GM18861 (cell line): ENCODE data around the gene PTPRN2.

Source experiments
- ATAC-seq: cut with Tn5 transposase; IDR thresholded peaks from one replicate; pipeline ENCODE4 v1.9.1; 2021; ENCODE audit not compliant: unreplicated experiment

Gene PTPRN2

DNA sequence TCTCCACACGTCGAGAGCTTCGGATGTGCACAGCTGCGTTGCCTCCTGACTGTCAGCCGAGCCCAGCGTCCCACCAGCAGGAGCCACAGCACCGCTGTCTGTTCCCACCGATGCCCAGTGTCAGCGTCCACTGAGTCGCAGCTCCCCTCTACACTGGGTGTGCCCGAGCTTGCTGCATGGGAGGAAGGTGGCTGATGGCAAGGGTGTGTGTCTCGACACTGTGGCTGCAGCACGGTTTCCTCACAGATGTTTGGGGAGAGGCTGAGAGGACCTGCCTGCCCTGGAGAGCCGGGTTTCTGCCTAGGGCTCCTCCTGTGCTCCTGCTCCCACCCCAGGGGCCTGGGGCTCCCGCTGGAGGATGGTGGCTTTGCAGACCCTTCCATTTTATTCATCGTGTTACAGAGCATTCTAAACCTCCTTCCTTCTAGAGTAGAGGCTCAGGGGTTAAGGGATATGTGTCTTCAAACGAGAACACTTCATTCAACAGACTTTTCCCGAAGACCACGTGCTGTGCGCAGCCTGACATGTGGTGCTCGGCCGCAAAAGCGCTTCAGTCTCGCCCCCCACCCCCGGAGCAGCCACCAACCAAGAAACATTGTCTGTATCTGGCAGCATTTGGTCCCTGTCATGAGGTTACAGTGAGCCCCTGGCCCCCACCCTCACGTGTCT, 866.0 kb downstream of the PTPRN2 start:
- ATAC-seq, result no peak

DNA sequence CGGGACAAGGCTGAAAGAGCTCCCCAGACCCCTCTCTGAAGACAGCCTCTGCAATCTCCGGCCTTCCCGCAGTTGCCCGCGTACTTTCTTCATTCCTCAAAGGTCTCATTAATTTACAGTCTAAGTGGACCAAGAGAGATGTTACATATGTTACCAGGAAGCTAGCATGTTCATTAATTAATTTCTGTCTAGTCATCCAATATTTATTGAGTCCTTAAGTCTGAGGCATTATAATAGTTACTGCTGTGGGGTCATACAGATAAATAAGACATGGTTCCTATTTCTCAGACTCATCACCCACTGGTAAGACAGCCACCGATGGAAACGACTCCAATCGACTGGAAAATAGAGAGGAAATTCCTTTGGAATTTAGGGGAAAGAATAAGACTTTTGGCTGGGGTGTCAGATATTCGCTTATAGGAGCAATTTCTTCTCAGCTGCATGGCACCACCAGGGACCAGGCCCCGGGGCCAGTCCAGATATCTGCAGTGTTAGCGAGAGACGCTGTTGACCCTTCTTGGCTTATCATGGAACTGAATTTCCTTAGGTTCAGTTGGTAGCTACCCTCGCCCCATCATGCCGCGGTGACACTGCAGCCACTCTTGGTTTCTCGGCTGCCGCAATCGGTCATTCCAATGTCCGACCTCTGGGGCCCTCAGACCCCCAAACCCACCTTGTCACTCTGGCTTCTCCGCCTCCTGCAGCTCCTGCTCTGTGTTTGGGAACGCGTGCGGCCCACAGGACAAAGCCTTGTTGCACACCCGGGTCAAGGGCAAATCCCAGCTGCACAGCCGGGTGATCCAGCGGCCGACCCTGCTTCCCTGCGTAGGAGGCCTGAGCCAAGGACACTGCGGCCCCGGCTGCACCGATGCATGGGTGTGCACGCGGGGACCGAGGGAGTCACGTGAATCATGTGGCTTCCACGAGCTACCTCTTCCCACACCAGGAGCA, 867.6 kb downstream of the PTPRN2 start:
- no peak for ATAC-seq

DNA sequence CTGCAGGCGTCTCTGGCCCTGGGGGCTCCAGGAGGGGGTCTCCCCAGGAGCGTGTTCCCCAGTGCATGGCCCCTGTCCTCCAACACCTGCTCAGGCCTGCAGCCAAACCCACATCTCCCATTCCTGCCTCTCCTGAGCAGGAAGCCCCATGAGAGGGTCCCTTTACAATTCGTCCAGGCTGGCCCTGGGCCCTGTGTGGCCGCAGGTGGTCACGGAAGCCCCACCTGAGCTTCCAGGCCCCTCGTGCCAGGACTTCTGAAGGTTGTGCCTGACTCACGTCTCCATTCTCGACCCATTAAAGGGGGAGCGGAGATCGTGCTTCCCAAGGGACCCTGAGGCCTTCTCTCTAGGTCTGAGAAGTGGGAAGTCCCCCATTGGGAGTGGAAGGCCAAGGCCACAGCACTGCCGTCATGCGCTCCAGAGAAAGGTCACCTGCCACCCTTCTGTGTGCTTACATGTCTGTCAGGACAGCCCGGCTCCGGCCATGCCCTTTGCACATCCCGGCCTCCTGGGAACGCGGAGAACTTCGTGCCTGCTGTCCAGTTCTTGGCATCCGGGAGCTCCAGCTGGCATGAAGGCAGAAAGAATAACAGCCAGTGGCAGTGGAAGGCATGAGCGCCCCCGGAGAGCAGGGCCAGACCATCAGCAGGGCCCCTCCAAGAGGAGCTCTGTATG, 868.5 kb downstream of the PTPRN2 start:
- no peak for ATAC-seq

DNA sequence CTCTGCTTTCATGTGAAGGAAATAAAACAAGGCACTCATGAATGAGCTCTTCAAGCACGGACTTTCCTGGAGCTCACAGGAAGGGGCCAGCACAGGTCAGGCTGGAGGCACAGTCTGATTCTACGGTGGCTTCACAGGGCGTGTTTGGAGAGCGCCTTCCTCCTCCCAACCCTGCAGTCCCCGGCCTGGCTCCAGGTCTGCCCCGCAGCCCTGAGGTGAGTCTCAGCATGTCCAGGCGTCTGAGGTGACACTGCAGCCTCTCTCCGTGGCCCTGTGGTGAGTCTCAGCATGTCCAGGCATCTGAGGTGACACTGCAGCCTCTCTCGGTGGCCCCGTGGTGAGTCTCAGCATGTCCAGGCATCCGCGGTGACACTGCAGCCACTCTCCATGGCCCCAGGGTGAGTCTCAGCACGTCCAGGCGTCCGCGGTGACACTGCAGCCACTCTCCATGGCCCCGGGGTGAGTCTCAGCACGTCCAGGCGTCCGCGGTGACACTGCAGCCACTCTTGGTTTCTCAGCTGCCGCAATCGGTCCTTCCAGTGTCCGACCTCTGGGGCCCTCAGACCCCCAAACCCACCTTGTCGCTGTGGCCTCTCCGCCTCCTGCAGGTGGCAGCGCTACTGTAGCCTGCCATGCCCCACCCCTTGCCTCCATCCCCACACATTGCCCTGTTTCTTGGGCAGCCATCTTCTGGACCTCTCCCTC, 869.2 kb downstream of the PTPRN2 start:
- ATAC-seq, result no peak

DNA sequence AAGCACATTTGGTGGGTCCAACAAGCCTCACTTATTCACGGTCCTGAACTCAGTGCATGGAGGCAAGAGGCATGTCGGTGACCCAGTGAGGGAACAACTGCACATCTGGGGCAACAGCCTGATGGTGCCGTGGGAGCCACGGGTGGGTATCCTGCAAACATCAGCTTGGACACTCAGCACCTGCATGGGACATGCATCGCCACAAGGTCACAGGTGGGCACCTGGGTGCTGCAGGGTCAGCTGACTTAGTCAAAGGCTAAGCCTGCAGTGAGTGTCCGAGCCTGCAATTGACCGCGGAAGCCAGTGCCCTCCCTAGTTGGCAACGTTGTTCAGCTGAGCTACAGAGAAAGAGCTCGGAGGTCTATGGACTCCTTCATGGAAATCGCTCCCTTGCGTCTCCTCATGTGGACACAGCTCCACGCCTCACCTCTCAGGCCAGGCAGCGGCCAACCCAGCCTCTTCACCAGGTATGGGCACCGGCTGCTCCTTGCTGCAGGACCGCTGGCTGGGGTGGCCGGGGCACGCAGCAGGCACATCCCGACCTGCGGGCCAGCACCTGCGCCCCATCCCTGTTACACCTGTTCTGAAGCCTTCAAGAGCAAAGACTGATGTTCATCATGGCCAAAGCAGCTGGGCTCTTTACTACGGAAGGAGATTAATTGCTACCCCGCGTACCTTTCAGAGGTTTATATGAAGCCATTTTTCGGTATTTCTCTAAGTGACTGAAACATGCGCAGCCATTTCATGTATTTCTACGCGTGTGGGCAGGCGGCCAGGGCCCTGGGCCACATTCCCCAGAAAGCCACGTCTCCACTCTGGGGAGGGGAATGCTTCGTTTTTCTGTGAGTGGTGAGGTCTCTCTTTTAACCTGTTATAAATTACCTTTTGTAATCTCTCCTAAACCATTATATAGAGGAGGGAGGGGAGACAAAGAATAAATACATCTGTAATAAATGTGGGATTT, 870.1 kb downstream of the PTPRN2 start:
- ATAC-seq, result no peak

DNA sequence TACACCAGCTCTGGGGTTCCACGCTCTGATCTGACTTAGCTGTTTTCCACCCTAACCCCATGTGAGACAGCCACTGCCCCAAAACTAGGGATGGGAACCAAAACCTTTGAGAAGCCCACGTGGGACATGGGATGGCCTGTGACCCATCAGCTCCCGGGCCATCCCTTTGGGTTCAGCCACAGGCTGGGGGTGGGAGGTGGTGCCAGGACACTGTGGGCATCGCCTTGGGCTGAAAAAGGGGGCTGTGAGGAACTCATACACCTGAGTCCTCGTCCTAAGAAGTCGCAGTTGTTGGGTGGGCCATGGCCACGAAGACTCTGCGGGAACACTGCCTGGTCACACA, 871.7 kb downstream of the PTPRN2 start:
- no peak for ATAC-seq

DNA sequence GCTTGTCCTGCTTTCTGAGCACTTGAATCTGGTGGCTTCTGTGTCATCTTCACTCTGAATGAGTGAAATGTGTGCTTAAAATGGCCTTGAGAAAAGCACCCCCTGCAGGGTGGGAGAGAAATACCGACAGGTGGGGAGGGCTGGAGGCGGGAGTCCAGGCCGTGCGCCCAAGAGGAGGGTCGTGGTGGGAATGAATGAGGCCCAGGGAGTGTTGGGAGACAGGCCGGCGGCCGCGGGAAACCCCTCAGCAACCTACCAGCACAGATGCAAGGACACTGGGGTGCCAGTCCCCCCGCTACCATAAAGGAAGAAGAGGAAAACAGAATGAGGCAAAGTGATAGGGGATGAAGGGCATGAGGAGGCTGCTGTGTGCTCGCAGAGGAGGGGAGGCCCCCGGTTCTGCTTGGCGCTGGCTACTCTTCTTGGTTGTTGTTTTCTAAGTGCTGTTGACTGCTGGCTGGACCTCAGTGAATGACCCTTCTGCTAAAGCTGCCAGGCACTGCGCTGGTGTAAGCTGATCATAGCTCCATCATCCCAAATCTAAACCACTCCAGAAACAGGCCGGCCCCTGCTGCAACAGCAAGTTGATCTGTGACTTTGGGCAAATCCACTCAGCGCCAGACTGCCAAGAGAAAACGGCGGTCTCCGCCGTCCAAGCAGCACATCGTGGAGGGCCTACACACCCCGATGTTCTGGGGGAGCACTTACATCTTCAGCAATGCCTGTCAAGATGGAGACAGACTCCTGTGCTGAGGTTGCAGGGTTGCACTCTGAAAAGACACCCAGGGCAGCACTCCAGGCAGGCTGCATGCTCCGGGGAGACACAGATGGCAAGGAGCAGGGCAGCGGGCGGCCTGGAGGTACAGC, 872.3 kb downstream of the PTPRN2 start:
- ATAC-seq, result no peak

DNA sequence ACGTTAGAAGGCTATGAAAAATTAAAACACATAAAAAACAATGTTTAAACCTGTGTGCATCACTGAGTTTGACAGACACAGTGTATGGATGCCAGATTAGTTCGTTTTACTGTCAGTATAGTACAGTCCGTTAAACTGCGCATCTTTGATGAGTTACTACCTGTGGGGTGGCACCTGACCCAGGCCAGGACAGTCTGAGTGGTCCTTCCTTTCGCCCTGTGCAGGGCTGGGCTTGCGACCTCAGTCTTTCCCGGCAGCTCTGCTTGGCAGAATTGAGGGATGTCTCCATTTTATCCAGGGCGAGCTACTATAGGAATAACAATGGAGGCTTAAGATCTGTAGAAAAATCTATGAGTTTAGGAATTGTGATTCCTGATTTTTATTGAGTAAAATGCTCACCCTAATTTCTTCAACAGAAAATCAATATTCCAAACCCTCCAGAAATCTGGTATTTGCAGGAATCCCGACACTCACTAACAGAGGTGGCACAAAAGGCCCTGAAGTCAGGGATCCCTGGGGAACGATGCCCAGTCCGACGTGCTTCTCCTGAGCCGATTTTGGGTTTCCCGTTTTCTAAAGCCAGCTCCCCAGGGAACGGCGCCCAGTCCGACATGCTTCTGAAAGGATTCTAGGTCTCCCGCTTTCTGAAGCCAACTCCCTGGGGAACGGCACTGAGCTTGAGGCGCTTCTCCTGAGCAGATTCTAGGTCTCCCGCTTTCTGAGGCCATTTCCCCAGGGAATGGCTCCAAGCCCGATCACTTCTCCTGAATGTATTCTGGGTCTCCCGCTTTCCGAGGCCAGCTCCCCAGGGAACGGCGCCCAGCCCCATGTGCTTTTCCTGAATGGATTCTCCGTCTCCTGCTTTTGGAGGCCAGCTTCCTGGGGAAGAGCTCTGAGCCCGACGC, 873.2 kb downstream of the PTPRN2 start:
- ATAC-seq, result no peak

DNA sequence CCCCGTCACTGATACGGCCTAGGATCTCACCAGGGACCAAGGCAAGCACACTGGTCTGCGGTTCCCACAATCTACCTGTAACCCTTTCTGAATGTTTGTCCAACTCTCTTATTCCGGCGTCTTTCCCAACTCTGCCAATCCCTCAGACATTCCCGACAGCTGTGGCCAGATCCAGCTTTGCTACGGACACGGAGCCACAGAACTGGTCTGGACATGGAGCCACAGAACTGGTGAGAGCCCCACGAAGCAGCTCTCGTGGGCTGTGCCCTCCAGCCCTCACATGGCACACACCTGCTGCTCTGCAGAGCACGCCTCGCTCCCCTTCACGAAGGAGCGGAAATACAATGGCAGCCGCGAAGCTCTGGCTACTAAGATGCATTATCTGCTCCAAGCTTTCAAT, 874.0 kb downstream of the PTPRN2 start:
- no peak for ATAC-seq

DNA sequence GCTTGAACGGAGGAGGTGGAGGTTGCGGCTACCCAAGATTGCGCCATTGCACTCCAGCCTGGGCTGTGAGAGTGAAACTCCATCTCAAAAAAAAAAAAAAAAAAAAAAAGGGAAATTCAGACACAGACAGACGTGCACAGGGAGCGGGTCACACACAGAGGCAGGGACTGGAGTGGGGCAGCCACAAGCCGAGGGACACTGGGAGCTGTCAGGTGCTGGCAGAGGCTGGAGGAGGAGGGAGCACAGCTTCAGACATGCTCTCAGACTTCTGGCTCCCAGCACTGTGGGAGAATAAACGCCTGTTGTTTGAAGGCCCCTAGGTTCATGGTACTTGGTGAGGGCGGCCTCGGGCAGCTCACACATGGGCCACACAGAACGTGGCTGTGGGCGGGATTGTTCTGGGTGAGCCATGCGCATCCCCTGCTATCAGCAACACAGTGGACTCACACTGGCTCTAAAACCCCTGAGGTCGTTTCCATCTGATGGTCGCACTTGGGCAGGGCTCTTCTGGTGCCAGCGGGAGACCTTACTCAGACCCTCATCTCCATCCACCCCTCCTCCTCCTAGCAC, 874.9 kb downstream of the PTPRN2 start:
- no peak for ATAC-seq

DNA sequence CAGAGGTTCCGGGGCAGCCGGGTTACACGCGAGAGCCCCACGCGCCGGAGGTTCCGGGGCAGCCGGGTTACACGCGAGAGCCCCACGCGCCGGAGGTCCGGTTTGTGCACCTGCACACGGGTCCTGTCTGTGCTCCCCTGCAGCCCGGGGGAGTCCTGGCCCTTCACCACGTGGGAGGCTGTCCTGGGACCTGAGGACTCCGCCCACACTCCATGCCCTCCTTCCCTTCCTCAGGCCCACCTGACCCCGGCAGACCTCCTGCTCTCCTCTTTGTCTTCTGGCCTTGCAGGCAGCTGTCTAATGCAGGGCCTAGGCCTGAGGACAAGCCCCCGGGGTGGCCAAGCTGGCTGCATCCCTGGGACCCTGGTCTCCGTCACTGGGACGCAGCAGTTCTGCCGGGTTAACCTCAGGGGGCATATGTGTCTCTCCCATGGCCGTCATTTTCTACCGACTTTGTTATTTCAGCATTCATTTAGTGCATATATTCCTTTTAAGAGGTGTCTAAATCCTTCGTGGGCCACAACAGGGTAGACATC, 876.2 kb downstream of the PTPRN2 start:
- no peak for ATAC-seq

DNA sequence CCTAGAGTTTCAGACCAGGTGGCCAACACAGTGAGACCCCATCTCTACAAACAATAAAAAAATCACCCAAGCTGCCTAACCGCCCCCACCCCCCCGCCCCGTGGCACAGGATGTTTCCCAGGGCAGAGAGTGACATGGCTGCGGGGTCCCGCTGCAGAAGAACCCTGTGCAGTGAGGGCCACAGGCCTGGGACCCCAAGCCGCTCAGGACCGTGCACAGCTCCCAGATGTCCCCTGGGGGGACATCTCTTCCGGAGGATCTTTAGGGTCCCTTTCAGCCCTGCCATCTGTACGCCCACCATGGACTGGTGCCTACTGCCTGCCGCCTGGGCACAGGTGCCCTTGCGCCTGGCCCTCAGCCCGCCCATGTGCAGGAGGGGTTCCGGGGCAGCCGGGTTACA, 877.2 kb downstream of the PTPRN2 start:
- ATAC-seq, result no peak

DNA sequence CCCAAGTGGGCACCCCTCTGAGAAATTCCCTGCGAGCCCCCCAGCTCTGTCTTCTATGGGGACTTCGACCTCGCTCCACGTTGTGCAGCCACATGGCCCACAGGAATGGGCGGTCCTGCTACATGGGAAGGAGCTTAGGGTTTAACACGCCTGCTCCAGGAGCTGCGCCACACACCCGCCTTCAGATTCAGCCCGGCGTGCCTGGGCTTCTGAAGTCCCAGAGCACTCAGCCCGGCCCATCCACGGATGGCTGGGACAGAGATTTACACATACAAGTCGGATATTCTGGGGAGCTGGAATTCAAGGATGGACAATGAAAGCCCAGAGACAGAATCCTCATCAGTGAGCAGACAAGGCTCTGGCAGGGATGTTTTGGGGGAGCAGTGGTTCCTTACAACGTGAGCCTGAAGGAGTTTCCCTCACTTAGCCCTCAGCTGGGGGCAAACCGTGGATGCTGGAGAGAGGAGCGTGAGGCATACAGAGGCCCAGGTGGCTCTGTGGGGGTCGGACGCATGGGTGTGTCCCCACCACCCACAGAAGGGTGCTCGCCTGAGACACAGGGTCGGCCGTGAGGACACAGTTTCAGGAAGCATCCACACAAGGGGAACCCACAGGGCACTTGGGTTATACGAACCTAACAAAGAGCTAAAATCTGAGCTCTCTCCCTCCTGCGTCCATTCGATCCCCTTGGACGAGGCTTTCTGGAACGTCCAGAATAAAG, 877.9 kb downstream of the PTPRN2 start:
- ATAC-seq, result no peak

DNA sequence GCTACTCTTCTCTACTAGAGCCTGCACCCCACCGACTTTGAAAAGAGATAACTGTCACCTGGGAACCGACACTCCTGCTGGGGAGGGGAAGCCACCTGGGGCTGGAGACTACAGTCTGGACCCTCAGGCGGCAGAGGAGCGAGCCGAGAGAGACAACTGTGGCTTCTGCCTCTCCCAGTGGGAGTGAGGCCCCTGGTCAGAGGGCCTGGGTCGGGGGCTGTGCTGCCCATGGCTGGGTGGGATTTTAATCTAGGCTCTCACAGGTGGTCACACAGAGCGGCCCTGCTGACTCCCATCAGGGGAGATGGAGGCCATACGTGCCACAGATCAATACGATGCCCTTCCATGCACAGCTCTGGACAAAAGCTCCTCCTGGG, 878.7 kb downstream of the PTPRN2 start:
- no peak for ATAC-seq

DNA sequence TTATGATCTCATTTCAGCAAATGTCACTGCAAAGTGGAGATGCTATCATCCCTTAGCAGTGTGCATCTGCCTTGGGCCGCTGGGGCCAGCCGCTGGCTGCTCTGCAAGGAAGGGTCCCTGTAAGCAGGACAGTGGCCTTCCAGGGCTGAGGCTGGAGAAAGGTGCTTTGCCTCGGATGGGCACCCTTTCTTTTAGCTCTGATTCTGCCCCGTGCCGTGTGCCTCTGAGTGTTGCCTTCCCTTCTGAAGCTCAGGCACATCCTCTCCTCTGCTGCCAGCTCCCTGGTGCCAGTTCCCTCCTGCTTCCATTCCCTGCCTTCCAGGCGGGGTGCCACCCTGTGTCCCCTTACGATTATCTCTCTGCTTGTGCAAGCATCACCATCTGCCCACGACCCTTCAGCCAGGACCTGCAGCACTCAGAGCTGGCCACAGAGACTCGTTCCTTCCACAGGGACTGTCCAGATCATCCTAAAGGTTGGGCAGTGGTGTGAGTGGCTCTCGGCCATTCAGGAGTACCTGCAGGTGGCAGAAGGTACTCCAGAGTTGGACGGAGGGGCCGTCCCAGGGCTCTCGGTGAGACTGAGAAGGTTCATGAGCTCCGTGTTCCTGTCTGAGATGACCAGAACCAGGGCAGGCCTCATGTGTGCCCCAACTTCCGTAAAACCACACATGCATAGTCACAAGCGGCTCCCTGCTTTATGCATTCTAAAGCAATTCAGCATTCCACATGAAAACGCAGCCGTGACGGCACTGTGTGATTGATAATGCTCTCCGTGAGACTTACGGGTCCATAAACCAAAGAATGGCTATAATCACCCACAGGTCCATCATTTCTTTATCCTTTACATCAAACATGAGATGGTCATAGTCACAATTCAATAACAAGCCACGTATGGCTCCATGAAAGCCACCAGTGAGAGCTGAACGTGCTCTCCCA, 879.4 kb downstream of the PTPRN2 start:
- no peak for ATAC-seq

DNA sequence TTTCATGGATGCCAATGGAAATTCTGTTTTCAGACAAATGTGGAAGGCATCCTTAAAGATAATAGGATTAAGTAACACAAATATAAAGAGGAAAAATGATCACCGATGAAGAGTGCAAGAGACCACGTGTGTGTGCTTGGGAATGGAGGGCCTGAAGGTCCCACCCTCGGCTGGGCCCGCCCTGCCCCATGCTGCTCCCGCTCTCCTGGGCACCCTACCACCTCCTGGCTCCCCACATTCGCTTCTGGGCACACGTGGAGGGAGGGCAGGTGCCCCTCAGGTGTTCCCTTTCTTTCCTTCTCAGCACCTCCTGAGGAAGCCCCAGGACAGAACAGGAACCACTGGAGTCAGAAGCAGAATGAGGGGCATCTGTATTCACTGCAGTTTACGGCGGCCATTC, 883.3 kb downstream of the PTPRN2 start:
- no peak for ATAC-seq
